ENCODE results near the gene SREBF1. TPM values are rescaled to one million over a fixed set of nuclear protein-coding genes. Genes with fewer than 3 reads are reported as not detected.

Gene SREBF1
- total RNA-seq, 1 experiment from 2014 or later, result 230 TPM

DNA sequence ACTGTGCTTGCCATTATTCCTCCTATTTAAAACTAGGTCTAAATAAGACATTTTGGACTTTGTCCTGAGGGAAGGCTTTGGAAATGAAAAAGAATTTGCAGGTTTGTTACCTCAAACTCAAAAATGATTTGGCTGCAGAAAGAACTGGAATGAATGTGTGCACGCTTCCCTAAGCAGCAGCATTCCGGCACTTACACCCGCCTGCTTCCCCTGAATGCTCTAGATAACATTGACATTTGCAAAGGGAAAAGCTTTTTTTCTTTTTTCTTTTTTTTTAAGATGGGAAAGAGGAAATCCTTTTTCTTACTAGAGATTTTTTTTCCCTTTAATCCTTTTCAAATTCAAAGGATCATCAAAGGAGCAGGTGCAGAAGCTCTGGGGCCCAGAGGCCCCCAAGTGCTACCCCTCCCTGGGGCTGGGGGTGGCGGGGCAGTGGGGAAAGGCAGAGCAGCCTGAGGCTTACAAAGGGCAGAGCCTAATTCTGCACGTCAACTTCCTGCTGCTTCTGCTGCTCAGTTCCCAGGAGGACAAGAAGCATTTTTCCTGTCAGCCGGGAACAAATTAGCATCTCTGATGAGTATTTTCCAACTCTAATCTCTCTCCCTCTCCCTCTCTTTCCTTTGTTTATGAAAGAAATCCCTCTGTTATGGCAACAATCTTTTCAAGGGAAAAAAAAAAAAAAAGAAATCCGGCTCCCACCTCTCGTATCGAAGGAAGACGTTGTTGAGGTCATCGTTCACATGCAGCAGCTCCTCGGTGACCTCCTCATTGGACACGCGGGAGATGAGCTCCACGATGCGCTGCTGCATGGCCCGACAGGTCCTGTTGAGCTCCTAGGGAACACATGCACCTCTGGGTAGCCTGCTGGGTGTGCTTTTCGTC is 32.1 kb upstream of the SREBF1 start:
- Histone ChIP-seq H3K4me3 (ENCODE audit: low read depth in 2 of 2, low read length in 2 of 2) (no peak overlapping the region), H3K36me3 (ENCODE audit: control insufficient read depth, insufficient read depth, low read length) (peaks cover 2% of the 10 kb centered on the region; the same call in 1 of the 2 replicates), H3K9me3 (ENCODE audit: control insufficient read depth, insufficient read depth, low read depth, low read length) (no peaks in the 10 kb centered on the region), H3K27ac (ENCODE audit: low read length) (no peak overlapping the region), H3K27me3 (ENCODE audit: control insufficient read depth, insufficient read depth, low read length) (no peaks in the 10 kb centered on the region), H3K4me1 (ENCODE audit: control insufficient read depth, insufficient read depth, low read length) (no peaks in the 10 kb centered on the region)
- CTCF ChIA-PET, result no interaction called here
- no TSS peak for BruUV-seq (replicated peaks)
- intact Hi-C loops (cut with micrococcal nuclease; ENCODE audit: unreplicated experiment), result no loop called here
- ATAC-seq (no peak), DNase-seq (ENCODE audit: low read depth, low spot score) (no peak)
- in situ Hi-C loops (cut with HindIII; ENCODE audit: low pct_unique_long_range_greater_than_20kb, low sequenced_read_pairs), result no loop called here
- TF ChIP-seq SIN3A (IDR thresholded peaks at IDR 0.05; ENCODE audit: borderline replicate concordance, insufficient read depth, low read depth, low read length), result no peak
- no peak for TF ChIP-seq POLR2AphosphoS5 (IDR thresholded peaks at IDR 0.05; ENCODE audit: low read depth, low read length)
- TF ChIP-seq, protein P1, sequence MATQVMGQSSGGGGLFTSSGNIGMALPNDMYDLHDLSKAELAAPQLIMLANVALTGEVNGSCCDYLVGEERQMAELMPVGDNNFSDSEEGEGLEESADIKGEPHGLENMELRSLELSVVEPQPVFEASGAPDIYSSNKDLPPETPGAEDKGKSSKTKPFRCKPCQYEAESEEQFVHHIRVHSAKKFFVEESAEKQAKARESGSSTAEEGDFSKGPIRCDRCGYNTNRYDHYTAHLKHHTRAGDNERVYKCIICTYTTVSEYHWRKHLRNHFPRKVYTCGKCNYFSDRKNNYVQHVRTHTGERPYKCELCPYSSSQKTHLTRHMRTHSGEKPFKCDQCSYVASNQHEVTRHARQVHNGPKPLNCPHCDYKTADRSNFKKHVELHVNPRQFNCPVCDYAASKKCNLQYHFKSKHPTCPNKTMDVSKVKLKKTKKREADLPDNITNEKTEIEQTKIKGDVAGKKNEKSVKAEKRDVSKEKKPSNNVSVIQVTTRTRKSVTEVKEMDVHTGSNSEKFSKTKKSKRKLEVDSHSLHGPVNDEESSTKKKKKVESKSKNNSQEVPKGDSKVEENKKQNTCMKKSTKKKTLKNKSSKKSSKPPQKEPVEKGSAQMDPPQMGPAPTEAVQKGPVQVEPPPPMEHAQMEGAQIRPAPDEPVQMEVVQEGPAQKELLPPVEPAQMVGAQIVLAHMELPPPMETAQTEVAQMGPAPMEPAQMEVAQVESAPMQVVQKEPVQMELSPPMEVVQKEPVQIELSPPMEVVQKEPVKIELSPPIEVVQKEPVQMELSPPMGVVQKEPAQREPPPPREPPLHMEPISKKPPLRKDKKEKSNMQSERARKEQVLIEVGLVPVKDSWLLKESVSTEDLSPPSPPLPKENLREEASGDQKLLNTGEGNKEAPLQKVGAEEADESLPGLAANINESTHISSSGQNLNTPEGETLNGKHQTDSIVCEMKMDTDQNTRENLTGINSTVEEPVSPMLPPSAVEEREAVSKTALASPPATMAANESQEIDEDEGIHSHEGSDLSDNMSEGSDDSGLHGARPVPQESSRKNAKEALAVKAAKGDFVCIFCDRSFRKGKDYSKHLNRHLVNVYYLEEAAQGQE (IDR thresholded peaks at IDR 0.05; ENCODE audit: insufficient read depth in 1 of 2, low read depth in 2 of 2, low read length in 1 of 2), result no peak
- no peak for TF ChIP-seq TCF7L2 (IDR thresholded peaks at IDR 0.05; ENCODE audit: low read depth, low read length)
- TF ChIP-seq, protein P2, sequence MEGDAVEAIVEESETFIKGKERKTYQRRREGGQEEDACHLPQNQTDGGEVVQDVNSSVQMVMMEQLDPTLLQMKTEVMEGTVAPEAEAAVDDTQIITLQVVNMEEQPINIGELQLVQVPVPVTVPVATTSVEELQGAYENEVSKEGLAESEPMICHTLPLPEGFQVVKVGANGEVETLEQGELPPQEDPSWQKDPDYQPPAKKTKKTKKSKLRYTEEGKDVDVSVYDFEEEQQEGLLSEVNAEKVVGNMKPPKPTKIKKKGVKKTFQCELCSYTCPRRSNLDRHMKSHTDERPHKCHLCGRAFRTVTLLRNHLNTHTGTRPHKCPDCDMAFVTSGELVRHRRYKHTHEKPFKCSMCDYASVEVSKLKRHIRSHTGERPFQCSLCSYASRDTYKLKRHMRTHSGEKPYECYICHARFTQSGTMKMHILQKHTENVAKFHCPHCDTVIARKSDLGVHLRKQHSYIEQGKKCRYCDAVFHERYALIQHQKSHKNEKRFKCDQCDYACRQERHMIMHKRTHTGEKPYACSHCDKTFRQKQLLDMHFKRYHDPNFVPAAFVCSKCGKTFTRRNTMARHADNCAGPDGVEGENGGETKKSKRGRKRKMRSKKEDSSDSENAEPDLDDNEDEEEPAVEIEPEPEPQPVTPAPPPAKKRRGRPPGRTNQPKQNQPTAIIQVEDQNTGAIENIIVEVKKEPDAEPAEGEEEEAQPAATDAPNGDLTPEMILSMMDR (IDR thresholded peaks at IDR 0.05), result no peak
- POLR2A ChIA-PET, result no interaction called here

DNA sequence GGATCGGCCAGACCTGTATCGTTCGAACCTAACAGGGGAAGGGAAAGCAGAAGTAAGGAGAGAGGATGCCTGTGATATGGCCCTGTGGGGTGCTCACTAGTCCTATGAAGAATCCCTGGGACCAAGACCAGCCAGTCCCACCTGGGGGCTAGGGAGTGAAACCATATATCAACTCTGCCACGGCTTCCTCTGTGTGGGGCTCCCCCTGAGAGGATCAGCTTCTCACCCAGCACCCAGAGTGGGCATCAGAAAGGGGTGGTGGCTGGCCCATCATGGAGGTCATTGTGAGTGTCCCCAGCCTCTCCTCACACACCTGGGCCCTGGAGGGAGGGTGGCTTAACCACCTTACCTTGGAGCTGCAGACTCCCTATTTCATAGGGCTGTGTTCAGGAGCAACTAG is 30.1 kb upstream of the SREBF1 start:
- ATAC-seq, result no peak
- intact Hi-C loops (cut with micrococcal nuclease; ENCODE audit: unreplicated experiment) (no loop called here), in situ Hi-C loops (cut with HindIII; ENCODE audit: low pct_unique_long_range_greater_than_20kb, low sequenced_read_pairs) (no loop called here)
- Histone ChIP-seq H3K4me1 (ENCODE audit: control insufficient read depth, insufficient read depth, low read length) (no peaks in the 10 kb centered on the region), H3K4me3 (ENCODE audit: low read depth in 2 of 2, low read length in 2 of 2) (no peak overlapping the region), H3K27me3 (ENCODE audit: control insufficient read depth, insufficient read depth, low read length) (no peaks in the 10 kb centered on the region), H3K27ac (ENCODE audit: low read length) (no peak overlapping the region), H3K9me3 (ENCODE audit: control insufficient read depth, insufficient read depth, low read depth, low read length) (no peaks in the 10 kb centered on the region), H3K36me3 (ENCODE audit: control insufficient read depth, insufficient read depth, low read length) (peaks cover 2% of the 10 kb centered on the region; the same call in 1 of the 2 replicates)
- POLR2A ChIA-PET, result no interaction called here
- no peak for DNase-seq (ENCODE audit: low read depth, low spot score)
- BruUV-seq (replicated peaks), result no TSS peak
- TF ChIP-seq, protein P2 (IDR thresholded peaks at IDR 0.05), result no peak
- TF ChIP-seq SIN3A (IDR thresholded peaks at IDR 0.05; ENCODE audit: borderline replicate concordance, insufficient read depth, low read depth, low read length) (no peak), POLR2AphosphoS5 (IDR thresholded peaks at IDR 0.05; ENCODE audit: low read depth, low read length) (no peak), TCF7L2 (IDR thresholded peaks at IDR 0.05; ENCODE audit: low read depth, low read length) (no peak)
- TF ChIP-seq, protein P1 (IDR thresholded peaks at IDR 0.05; ENCODE audit: insufficient read depth in 1 of 2, low read depth in 2 of 2, low read length in 1 of 2), result no peak
- CTCF ChIA-PET, result no interaction called here
